ENCODE data around the gene MDC1. TPM values are rescaled to one million over a fixed set of nuclear protein-coding genes. Genes with fewer than 3 reads are reported as not detected.

MDC1 gene
- total RNA-seq, 2 experiments from 2014 or later, result 50.2 to 52.2 TPM

DNA sequence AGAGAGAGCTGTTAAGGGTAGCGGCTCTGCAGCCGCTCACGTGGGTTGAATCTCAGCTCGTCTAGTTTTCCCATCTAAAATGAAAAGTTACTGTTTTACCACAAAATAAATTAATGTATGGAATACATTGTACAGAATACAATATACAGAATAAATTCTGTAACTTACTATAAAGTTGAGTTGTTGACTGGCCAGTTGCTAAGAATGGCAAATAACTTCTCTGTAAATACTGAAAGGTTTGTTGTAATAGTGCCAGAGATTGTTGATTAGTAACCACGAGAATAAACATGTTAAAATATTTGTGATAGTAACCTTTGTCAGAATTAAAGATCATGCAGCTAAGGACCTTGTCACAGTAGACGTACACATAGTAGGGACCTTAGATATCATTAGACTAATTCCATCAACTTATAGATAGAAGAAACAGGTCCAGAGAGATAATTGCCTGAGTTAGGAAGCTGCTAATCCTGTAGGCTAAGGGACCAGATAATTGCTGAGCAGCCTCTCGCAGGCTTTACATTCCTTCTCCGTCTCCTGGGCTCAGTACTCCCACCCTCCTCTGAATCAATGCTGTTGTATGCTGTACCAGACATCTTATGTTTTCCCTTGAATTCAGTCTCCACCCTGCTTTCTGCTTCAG, 25.8 kb downstream of the MDC1 start:
- Mint-ChIP-seq H3K36me3 (peaks cover 4% of the 10 kb centered on the region), H3K27me3 (no peaks in the 10 kb centered on the region), H3K9me3 (no peaks in the 10 kb centered on the region), H3K4me1 (peaks cover 32% of the 10 kb centered on the region), H3K27ac (no peak overlapping the region), H3K4me3 (peak overlapping the region; percentile 98)
- POLR2A ChIA-PET, result interaction anchor here (0.8 to 3.6 kb wide), 7 partner anchors 9 to 51 kb away, joined by 3 to 12 read pairs (median 4); partner anchors contain the start of genes FLOT1, MDC1 and TUBB
- DNase-seq, result no peak
- ATAC-seq (ENCODE audit: low read depth), result no peak

DNA sequence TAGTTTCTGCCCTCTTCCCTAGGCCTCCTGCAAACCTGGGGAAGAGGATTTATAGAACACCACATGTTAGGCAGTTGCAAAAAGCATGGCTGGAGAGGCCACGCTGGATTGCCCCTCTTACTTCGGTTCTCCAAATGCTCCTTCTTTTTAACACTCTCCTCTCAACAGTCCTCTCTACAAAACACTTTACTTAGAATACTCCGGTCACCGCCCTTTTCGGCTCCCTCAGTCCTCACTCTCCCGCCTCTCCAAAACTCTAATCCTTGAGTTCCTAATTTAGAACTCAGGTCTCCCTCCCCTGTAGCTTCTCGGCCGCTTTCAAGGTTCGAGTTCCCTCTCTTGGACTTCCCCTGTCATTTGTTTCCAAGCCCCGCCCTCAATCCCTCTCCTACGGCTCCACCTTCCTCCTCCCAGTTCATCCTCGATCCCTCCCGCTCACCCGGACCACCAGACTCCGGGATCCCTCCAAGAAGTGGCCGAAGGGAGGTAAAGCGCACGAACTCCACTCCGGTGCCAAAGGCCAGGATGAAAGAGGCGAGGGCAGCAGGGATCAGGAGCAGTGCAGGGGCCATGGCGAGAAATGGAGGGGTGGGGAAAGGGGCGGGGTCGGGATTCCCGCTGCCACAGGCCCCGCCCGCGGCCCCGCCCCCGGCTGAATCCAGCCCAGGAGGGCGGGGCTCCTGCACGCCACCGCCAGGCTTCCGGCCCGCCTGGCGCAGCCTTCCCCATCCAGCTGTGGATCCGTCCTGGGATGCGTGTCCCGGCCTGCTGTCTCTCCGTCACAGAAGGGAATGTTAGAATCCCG, 26.5 kb downstream of the MDC1 start, which contains the start of gene NRM:
TSS of gene NRM (minus strand) at position 582 of the 805 bp plus-strand sequence. CDS start at position 572, 10 bp downstream.
- Mint-ChIP-seq H3K9me3 (no peaks in the 10 kb centered on the region), H3K36me3 (peaks cover 10% of the 10 kb centered on the region), H3K27ac (peak within 1 kb of the TSS; percentile 80), H3K4me3 (peak within 1 kb of the TSS; percentile 98), H3K27me3 (no peaks in the 10 kb centered on the region), H3K4me1 (peaks cover 32% of the 10 kb centered on the region)
- POLR2A ChIA-PET, result interaction anchor here (0.8 to 3.6 kb wide), 7 partner anchors 9 to 51 kb away, joined by 3 to 12 read pairs (median 4); partner anchors contain the start of genes FLOT1, MDC1 and TUBB
- ATAC-seq (ENCODE audit: low read depth) (peak; percentile 20), DNase-seq (peak; percentile 90)

DNA sequence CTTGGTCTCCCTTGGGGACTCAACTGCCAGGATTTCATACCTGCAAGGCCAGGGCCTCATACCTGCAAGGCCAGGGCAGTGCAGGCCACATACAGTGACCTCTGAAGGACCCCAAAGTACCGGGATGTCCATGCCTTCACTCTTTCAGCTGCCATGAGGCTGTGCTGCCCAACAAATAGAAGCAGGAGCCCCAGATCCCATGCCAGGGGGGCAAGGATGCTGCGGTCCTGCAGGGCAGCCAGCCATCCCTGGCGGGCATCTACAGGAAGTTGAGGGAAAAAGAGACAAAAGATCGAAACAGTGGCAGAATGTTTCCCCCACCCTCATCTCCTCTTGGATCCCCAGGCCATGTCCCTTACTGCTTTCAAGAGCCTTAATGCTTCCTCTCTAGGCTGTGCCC, 27.1 kb downstream of the MDC1 start:
- Mint-ChIP-seq H3K4me1 (peaks cover 35% of the 10 kb centered on the region), H3K27me3 (no peaks in the 10 kb centered on the region), H3K4me3 (peak overlapping the region; percentile 98), H3K9me3 (no peaks in the 10 kb centered on the region), H3K27ac (peak overlapping the region; percentile 80), H3K36me3 (peaks cover 17% of the 10 kb centered on the region)
- no peak for DNase-seq
- no peak for ATAC-seq (ENCODE audit: low read depth)
- POLR2A ChIA-PET, result interaction anchor here (1.0 to 3.6 kb wide), 6 partner anchors 10 to 41 kb away, joined by 3 to 12 read pairs (median 5); partner anchors contain the start of gene MDC1

DNA sequence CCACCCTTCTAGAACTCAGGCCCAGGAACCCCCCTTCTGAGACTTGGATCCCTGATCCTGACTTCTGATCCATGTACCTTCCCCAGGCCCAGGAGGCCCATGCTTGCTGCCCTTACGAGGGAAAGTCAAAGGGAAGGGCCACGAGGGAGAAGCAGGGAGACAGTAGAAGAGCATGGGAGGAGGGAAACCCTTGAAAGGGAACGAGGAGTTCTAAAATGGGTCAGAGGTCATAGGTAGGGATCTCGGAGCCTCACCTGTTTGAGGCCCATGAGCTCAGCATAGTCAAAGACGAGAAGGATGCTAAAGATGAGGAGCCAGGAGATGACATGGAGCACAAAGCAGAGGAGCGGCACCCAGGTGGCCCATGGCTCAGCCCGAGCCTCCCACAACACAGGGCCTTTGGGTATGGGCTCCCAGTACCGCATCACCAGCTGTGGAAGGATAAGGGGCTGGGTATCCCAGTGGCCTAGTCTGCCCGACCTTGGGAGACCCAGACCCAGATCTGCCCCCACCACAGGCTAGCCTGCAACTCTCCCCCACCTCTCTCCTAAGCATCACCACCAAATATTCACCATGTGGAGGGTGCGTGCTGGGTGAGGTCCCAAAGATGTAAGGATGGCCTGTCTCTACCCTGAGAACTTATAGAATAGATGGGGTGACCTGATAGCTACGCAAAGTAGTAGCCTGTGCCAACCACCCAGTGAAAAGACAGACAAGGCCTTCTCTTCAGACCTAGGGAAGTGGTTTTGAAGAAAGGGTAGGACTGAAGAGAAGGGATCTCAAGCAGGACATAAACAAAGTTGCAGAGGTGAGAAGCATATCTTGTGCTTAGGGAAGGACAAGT, 27.8 kb downstream of the MDC1 start:
- peaks cover 36% of the 10 kb centered on the region for H3K4me1 Mint-ChIP-seq
- H3K36me3 Mint-ChIP-seq, result peaks cover 18% of the 10 kb centered on the region
- H3K27ac Mint-ChIP-seq, result peak overlapping the region; percentile 66
- POLR2A ChIA-PET, result interaction anchor here (1.1 to 3.6 kb wide), 8 partner anchors 8 to 48 kb away, joined by 3 to 37 read pairs (median 6); partner anchors contain the start of gene MDC1
- peak overlapping the region; percentile 98 for H3K4me3 Mint-ChIP-seq
- no peaks in the 10 kb centered on the region for H3K9me3 Mint-ChIP-seq
- no peaks in the 10 kb centered on the region for H3K27me3 Mint-ChIP-seq
- no peak for DNase-seq
- no peak for ATAC-seq (ENCODE audit: low read depth)

DNA sequence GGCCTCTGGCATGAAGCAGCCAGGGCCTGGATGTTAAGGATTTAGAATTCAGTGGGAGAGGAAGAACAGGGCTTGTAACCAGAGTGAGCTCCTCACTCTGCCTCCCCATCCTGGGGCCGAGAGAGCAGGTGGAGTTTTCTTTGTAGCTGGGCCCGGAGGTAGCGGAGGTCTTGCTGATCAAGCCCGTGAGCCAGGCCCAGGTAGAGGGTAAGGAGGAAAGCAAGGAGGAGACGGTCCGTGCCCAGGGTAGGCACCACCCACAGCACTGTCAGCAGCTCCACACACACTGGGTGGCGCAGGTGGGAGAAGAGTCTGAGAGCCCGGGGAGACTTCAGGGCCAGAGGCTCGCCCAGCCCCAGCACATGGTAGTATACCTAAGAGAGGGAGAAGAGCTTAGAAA, 28.5 kb downstream of the MDC1 start:
- no peaks in the 10 kb centered on the region for H3K27me3 Mint-ChIP-seq
- H3K4me3 Mint-ChIP-seq, result peak overlapping the region; percentile 91

DNA sequence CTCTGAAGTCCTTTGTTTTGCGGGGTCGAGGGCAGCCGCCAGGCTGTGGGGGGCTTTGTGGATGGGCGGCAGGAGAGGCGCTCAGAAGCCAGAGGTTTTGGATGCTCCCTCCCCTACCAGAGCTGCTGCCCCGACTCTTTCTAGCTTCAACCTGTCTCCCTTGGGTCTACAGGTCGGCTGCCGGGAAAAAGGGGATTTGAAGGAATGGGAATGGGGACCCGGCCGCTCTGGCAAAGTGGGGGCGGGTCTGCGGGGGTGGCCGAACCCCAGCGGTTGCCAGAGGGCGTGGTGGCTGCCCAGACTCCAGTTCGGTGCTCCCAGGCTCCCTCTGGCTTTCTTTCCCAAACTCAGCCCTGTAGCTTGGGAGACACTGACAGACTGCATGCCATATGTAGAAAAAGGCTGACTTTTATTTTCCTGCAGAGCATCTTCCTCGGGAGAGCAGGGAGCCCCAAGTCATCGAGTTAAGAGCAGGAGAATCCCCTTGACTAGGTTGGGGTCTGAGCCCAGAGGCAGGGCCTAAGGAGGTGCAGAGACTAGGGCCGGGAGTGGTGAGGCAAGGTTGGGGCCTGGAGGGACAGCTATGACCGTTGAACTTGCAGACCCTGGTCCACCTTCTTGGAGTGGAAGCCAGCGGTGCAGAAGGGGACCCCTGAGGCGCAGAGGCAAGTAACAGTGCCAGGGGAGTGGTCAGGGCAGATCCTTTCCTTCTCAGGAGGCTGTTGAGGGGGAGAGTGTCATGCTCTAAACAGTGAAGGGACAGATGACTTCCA, 29.2 kb downstream of the MDC1 start:
- no peak for DNase-seq
- POLR2A ChIA-PET, result interaction anchor here (0.8 to 3.0 kb wide), 11 partner anchors 9 to 73 kb away, joined by 3 to 37 read pairs (median 5); partner anchors contain the start of genes MDC1 and TUBB
- Mint-ChIP-seq H3K4me3 (peak overlapping the region; percentile 91), H3K27me3 (no peaks in the 10 kb centered on the region), H3K9me3 (no peaks in the 10 kb centered on the region), H3K36me3 (peaks cover 32% of the 10 kb centered on the region), H3K4me1 (peaks cover 36% of the 10 kb centered on the region), H3K27ac (peak overlapping the region; percentile 99)
- no peak for ATAC-seq (ENCODE audit: low read depth)

More for the DNA sequence above, 28.5 kb downstream of the MDC1 start:
- POLR2A ChIA-PET, result interaction anchor here (1.0 to 3.6 kb wide), 10 partner anchors 8 to 48 kb away, joined by 3 to 37 read pairs (median 6); partner anchors contain the start of genes MDC1 and TUBB
- H3K27ac Mint-ChIP-seq, result peak overlapping the region; percentile 99
- H3K9me3 Mint-ChIP-seq, result no peaks in the 10 kb centered on the region
- H3K4me1 Mint-ChIP-seq, result peaks cover 36% of the 10 kb centered on the region
- DNase-seq (no peak), ATAC-seq (ENCODE audit: low read depth) (no peak)
- H3K36me3 Mint-ChIP-seq, result peaks cover 25% of the 10 kb centered on the region

DNA sequence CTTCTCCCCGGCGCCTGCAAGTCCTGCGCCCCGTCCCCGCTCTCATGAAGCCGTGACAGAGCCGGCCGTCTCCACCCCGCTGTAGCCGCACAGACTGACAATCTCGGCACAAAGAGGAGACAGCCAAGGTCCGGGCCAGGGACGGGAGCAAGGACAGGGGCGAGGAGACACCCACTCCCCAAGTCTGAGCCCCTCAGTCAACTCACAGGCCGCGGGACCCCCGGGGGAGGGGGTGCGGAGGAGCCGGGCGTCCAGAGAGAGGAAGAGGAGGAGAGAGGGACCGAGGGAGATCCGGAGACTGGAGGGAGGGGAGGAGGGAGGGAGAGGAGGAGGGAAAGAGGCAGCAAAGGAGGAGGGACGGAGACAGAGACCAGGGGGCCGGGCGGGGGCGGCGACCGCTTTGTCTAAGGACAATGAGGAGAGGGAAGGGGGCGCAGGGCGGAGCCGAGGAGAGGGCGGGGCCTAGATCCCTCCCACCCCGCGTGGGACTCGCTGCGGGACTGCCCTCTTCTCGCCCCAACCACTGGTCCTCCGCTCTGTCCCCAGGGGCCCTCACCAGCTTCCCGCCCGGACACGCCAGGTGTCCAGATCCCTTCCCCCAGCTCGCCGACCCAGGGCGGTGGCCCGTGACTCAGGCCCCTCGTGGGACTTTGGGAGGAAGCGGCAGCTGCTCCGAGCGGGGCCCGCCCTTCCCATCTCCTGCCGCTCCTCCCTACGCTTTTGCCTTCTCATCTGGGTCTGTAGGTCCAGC, 30.0 kb downstream of the MDC1 start:
- peak overlapping the region; percentile 91 for H3K4me3 Mint-ChIP-seq
- peaks cover 38% of the 10 kb centered on the region for H3K36me3 Mint-ChIP-seq
- H3K27ac Mint-ChIP-seq, result peak overlapping the region; percentile 99
- peaks cover 36% of the 10 kb centered on the region for H3K4me1 Mint-ChIP-seq
- DNase-seq (peak; percentile 83), ATAC-seq (ENCODE audit: low read depth) (peak; percentile 18)
- H3K9me3 Mint-ChIP-seq, result no peaks in the 10 kb centered on the region
- no peaks in the 10 kb centered on the region for H3K27me3 Mint-ChIP-seq
- POLR2A ChIA-PET, result interaction anchor here (0.8 to 3.0 kb wide), 9 partner anchors 8 to 72 kb away, joined by 3 to 37 read pairs (median 6); partner anchors contain the start of genes MDC1 and TUBB

DNA sequence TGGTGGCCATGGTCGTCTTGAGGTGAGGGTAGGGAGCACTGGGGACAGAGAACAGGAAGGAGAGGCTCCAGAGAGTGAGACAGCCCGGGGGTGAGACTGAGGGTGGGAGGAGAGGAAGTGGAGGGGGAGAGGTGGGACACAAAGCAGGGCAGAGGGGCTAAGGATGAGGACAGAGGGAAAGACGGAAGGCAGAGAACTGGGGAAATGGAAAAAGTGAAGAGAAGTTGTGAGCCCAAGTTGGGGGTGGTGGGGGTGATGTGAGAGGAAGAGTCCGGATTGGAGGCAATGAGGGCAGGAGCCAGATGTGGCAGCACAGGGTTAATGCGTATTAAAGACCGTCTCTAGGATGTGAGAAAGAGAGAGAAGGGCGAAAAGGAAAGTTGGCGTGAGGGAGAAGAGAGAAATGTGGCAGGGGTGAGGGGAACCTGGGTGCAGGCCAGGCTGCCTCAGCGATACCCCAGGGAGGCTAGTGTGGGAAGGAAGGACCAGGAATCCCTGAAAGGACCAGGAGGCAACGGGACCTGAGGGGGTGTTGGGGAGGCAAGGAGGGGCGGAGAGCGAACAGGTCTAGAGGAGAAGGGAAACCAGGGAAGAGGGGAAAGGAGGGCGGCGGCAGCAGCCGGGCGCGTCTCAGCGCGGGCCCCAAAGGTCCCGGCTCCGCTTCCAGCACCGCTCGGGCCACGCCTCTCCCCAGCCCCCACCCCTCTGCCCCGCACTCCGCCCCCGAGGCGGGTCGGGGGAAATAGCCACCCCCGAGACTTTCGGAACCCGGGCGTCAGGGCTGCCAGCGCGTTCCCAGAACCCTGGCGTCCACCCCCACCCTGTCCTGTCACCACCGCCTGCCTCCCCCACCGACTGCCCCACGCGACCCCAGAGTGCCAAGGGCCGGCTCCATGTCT, 30.8 kb downstream of the MDC1 start, which contains the start of gene PPP1R18:
TSS of gene PPP1R18 (minus strand) at position 637 of the 899 bp plus-strand sequence. CDS start at position 10, 627 bp downstream.
- DNase-seq (peak; percentile 87), ATAC-seq (ENCODE audit: low read depth) (peak; percentile 29)
- Mint-ChIP-seq H3K4me3 (peak within 1 kb of the TSS; percentile 91), H3K4me1 (peaks cover 35% of the 10 kb centered on the region), H3K27me3 (no peaks in the 10 kb centered on the region), H3K27ac (peak within 1 kb of the TSS; percentile 99), H3K9me3 (no peaks in the 10 kb centered on the region), H3K36me3 (peaks cover 45% of the 10 kb centered on the region)
- POLR2A ChIA-PET, result interaction anchor here (1.0 to 16.6 kb wide), 7 partner anchors 13 to 71 kb away, joined by 4 to 512 read pairs (median 13); partner anchors contain the start of genes DHX16, MDC1, MRPS18B and PPP1R10

DNA sequence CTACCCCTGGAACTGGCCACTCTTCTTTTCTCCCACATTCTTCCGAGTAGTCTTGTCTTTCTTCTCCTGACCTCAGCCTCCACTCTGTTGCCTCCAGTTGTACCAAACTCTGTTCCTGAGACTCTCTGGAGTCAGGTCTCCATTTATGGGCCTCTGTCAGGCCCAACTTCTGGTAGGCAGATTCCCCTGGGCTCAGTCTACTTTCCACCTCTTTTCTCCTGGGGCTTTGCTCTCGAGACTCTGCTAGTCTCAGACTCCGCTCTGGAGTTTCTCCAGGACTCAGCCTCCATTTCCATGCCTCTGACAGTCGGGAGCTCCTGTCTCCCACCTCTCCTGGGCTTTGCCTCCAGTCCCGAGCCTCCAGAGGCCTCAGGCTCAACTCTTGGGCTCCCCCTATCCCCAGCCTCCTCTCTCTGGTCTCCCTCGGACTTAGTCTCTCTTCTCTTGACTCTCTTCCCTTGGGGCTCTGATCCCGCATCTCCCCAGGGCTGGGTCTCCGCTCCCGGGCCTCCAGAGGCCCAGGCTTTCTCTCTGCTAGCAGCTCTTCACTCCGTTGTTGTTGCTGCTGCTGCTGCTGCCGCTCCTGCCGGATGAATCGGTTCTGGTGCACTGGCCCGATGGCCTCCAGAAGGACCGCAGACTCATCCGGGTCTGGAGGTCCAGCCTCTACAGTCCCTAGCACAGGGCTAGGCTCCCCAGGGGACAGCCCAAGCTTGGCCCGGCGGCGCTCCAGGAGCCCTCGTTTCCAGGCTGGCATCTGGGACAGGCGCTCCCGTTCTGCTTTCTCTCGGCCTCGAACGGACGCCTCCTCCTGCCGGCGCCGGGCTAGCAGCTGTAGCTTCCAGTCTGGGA, 31.7 kb downstream of the MDC1 start:
- peak overlapping the region; percentile 91 for H3K4me3 Mint-ChIP-seq
- no peaks in the 10 kb centered on the region for H3K27me3 Mint-ChIP-seq
- peak; percentile 60 for DNase-seq
- peaks cover 34% of the 10 kb centered on the region for H3K4me1 Mint-ChIP-seq
- H3K36me3 Mint-ChIP-seq, result peaks cover 54% of the 10 kb centered on the region
- no peaks in the 10 kb centered on the region for H3K9me3 Mint-ChIP-seq
- H3K27ac Mint-ChIP-seq, result peak overlapping the region; percentile 99
- POLR2A ChIA-PET, result interaction anchor here (0.6 to 16.6 kb wide), 11 partner anchors 9 to 70 kb away, joined by 3 to 512 read pairs (median 6); partner anchors contain the start of genes DHX16, FLOT1, IER3 and MDC1
- ATAC-seq (ENCODE audit: low read depth), result no peak

Measured in activated naive CD8-positive, alpha-beta T cell treated with anti-CD3 and anti-CD28 coated beads, Interleukin-2, amount 10 ng/mL, durations not matched to agents 7 days and 5 days (primary cell).